HG03097 (cell line): Measurements from ENCODE around the gene IRF2BP1.
A peak's percentile ranks its signal among the peaks of the same experiment; 100 is the strongest.

Experiments
- ATAC-seq: cut with Tn5 transposase; IDR thresholded peaks from one replicate; pipeline ENCODE4 v1.9.1; 2021; ENCODE audit not compliant: unreplicated experiment, low FRiP score

The IRF2BP1 gene

GRCh38 chr19:45885556-45886426 is at the start of gene IRF2BP1:
TSS of gene IRF2BP1 (minus strand) at chr19:45886141. CDS start at chr19:45885774, 367 bp downstream.
- ATAC-seq: peak; percentile 38

- ATAC-seq: no peak
These were observed 49.3 kb upstream of the IRF2BP1 start for GRCh38 chr19:45935267-45935666.

- no peak for ATAC-seq
These were observed 48.8 kb upstream of the IRF2BP1 start for GRCh38 chr19:45934551-45935230.

GRCh38 chr19:45933759-45934158 is 47.8 kb upstream of the IRF2BP1 start:
- ATAC-seq: no peak

GRCh38 chr19:45931055-45931454 is 45.1 kb upstream of the IRF2BP1 start:
- no peak for ATAC-seq

GRCh38 chr19:45929247-45929646 is 43.3 kb upstream of the IRF2BP1 start:
- no peak for ATAC-seq

- ATAC-seq: no peak
These were observed 41.8 kb upstream of the IRF2BP1 start for GRCh38 chr19:45927565-45928261.

- no peak for ATAC-seq
These were observed 39.0 kb upstream of the IRF2BP1 start for GRCh38 chr19:45924891-45925447.

- ATAC-seq: no peak
These were observed 36.3 kb upstream of the IRF2BP1 start for GRCh38 chr19:45922281-45922680.

GRCh38 chr19:45920458-45920857 is 34.5 kb upstream of the IRF2BP1 start:
- no peak for ATAC-seq

GRCh38 chr19:45919678-45920077 is 33.7 kb upstream of the IRF2BP1 start:
- no peak for ATAC-seq

- no peak for ATAC-seq
These were observed 32.8 kb upstream of the IRF2BP1 start for GRCh38 chr19:45918721-45919120.

- ATAC-seq: no peak
These were observed 31.6 kb upstream of the IRF2BP1 start for GRCh38 chr19:45917421-45918091.

- no peak for ATAC-seq
These were observed 28.2 kb upstream of the IRF2BP1 start, which contains the start of gene NANOS2 for GRCh38 chr19:45913874-45914830. TSS of gene NANOS2 (minus strand) at chr19:45914778. CDS start at chr19:45914693, 85 bp downstream.

GRCh38 chr19:45911291-45911690 is 25.4 kb upstream of the IRF2BP1 start:
- ATAC-seq: no peak

GRCh38 chr19:45908956-45909355 is 23.0 kb upstream of the IRF2BP1 start:
- ATAC-seq: no peak

- ATAC-seq: no peak
These were observed 20.3 kb upstream of the IRF2BP1 start for GRCh38 chr19:45906221-45906620.

- ATAC-seq: no peak
These were observed 19.1 kb upstream of the IRF2BP1 start for GRCh38 chr19:45905011-45905410.
